ENCODE data around the gene LIX1L.
A peak's percentile ranks its signal among the peaks of the same experiment; 100 is the strongest.

Gene LIX1L

DNA sequence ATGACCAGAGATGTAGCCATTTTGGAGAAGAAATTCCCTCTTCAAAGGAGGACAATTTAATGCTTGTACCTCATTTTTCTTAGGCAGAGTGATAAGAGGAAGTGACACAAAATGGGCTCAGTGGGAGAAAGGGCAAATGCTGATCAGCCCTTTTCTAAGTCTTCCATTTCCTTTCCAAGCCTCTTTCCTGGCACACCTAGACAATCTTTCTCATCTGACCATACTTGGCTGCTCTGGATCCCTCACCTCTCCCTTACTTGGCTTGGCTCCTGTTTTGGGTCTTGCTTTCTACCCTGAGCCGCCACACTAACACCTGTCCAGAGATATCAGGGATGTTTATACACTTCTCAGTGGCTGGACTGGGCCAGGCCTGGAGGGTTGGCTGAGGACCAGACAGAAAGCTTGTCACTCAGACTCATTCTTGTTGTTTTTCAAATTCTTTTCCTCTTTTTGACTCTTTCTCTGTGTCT, 25.4 kb upstream of the LIX1L start:
- Histone ChIP-seq H3K4ac (ENCODE audit: low read depth, low read length) (no peak overlapping the region), H2AK5ac (ENCODE audit: low read length) (no peak overlapping the region), H4K12ac (ENCODE audit: low read depth, low read length) (no peak overlapping the region), H3K79me2 (ENCODE audit: control insufficient read depth, insufficient read depth, low read length, poor library complexity) (no peaks in the 10 kb centered on the region), H4K91ac (ENCODE audit: low read depth, low read length) (no peak overlapping the region), H3K18ac (ENCODE audit: low read length) (no peak overlapping the region), H4K8ac (ENCODE audit: low read depth, low read length) (no peak overlapping the region), H3K14ac (ENCODE audit: low read length) (no peak overlapping the region), H2BK120ac (ENCODE audit: insufficient read depth, low read length, poor library complexity) (no peak overlapping the region), H3K36me3 (ENCODE audit: control insufficient read depth in 1 of 2, insufficient read depth in 2 of 2, low read length in 2 of 2) (no peaks in the 10 kb centered on the region), H3K4me1 (ENCODE audit: control insufficient read depth in 1 of 2, insufficient read depth in 2 of 2, low read length in 2 of 2) (peaks cover 18 to 27% of the 10 kb centered on the region in 2 experiments), H2BK12ac (ENCODE audit: low read length) (no peak overlapping the region), H2AFZ (ENCODE audit: insufficient read depth, low read length, poor library complexity) (no peak overlapping the region), H3K9me3 (ENCODE audit: insufficient read depth, low read depth, low read length) (no peaks in the 10 kb centered on the region), H3K27me3 (ENCODE audit: insufficient read depth, low read length) (no peaks in the 10 kb centered on the region), H3K23ac (ENCODE audit: low read length) (no peak overlapping the region), H3K79me1 (ENCODE audit: low read length) (peaks cover 10% of the 10 kb centered on the region), H2BK5ac (ENCODE audit: low read depth, low read length, poor library complexity) (no peak overlapping the region), H3K27ac (ENCODE audit: low read depth, low read length) (no peak overlapping the region), H3K4me2 (ENCODE audit: low read length) (no peak overlapping the region), H3K4me3 (ENCODE audit: low read depth, low read length) (no peak overlapping the region), H3K9ac (ENCODE audit: low read length) (no peak overlapping the region)
- no CpG with 5 or more reads among the region's 1 CpG for WGBS (ENCODE audit: extremely low coverage, insufficient coverage, insufficient read length)
- DNase-seq = no peak

DNA sequence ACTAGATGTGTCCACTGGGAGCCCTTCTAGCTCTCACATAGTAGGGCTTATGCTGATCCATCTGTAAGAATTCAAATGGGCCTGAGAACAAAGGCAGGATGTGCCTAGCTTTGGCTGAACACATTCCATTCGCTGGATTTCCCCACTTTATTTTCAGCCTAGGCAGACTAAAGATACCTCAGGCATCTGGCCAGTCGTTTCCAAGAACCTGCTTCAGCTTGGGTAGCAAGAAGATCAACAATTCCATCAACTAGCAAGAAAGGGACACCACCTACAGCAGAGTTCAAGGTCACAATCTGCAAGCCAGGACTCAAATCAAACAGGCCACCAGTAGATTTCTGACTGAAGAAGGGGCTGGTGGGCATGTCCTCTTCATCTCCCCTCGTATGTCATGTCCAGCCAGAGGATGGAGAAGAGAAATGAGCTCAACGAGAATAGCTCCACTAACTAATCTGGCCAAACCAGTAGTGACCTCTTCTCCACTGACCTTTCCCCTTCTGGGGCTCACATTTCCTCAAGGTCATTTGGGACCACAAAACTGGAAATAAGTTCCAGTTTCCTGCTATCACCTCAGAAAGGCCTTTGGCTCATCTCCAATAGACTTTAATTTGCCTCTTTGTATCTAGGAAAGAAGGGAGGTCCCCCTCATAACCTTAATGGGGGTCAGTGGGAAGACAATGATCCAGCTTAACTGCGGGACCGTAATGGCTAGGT, 24.4 kb upstream of the LIX1L start:
- H4K91ac ChIP-seq (ENCODE audit: low read depth, low read length) = no peak overlapping the region
- no peak overlapping the region for H4K12ac ChIP-seq (ENCODE audit: low read depth, low read length)
- no peak overlapping the region for H3K14ac ChIP-seq (ENCODE audit: low read length)
- H4K8ac ChIP-seq (ENCODE audit: low read depth, low read length) = no peak overlapping the region
- no peak overlapping the region for H2BK5ac ChIP-seq (ENCODE audit: low read depth, low read length, poor library complexity)
- DNase-seq = no peak
- H3K4me1 ChIP-seq (ENCODE audit: control insufficient read depth in 1 of 2, insufficient read depth in 2 of 2, low read length in 2 of 2) = peaks cover 18 to 29% of the 10 kb centered on the region in 2 experiments
- H3K4me2 ChIP-seq (ENCODE audit: low read length) = no peak overlapping the region
- no peak overlapping the region for H2BK120ac ChIP-seq (ENCODE audit: insufficient read depth, low read length, poor library complexity)
- no peak overlapping the region for H3K18ac ChIP-seq (ENCODE audit: low read length)
- no peaks in the 10 kb centered on the region for H3K27me3 ChIP-seq (ENCODE audit: insufficient read depth, low read length)
- no CpG with 5 or more reads among the region's 6 CpGs for WGBS (ENCODE audit: extremely low coverage, insufficient coverage, insufficient read length)
- no peak overlapping the region for H3K4ac ChIP-seq (ENCODE audit: low read depth, low read length)
- no peak overlapping the region for H3K4me3 ChIP-seq (ENCODE audit: low read depth, low read length)
- no peaks in the 10 kb centered on the region for H3K79me2 ChIP-seq (ENCODE audit: control insufficient read depth, insufficient read depth, low read length, poor library complexity)
- no peak overlapping the region for H3K27ac ChIP-seq (ENCODE audit: low read depth, low read length)
- H2AFZ ChIP-seq (ENCODE audit: insufficient read depth, low read length, poor library complexity) = no peak overlapping the region
- H3K9ac ChIP-seq (ENCODE audit: low read length) = no peak overlapping the region
- H3K9me3 ChIP-seq (ENCODE audit: insufficient read depth, low read depth, low read length) = no peaks in the 10 kb centered on the region
- H2AK5ac ChIP-seq (ENCODE audit: low read length) = no peak overlapping the region
- peaks cover 10% of the 10 kb centered on the region for H3K79me1 ChIP-seq (ENCODE audit: low read length)
- H3K23ac ChIP-seq (ENCODE audit: low read length) = no peak overlapping the region
- no peak overlapping the region for H2BK12ac ChIP-seq (ENCODE audit: low read length)
- H3K36me3 ChIP-seq (ENCODE audit: control insufficient read depth in 1 of 2, insufficient read depth in 2 of 2, low read length in 2 of 2) = no peaks in the 10 kb centered on the region

DNA sequence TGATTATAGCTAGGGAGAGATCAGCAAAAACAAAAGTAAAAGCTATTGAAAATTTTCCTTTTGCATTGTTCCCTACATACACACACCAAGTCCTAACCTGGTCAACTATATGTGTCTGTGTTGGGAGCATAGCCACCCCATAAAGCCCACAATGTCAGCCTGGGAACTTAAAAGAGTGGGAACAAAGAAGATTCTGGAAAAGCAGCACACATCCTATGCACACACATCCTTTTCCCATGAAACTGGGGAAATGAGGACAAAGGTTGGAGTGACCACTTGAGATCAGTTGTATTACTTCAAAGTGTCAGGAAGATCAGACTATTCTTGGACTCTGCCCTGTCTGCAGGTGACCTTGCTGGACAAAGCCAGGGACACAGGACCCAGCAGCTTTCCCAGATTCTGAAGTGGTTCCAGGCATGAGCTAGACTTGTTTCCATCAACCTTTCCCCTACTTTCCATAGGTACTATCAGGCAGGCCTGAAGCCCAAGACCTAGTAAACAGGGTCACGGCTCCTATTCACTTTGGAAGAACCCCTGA, 22.7 kb upstream of the LIX1L start:
- Histone ChIP-seq H3K9ac (ENCODE audit: low read length) (no peak overlapping the region), H2AK5ac (ENCODE audit: low read length) (no peak overlapping the region), H3K23ac (ENCODE audit: low read length) (no peak overlapping the region), H3K9me3 (ENCODE audit: insufficient read depth, low read depth, low read length) (no peaks in the 10 kb centered on the region), H3K4ac (ENCODE audit: low read depth, low read length) (no peak overlapping the region), H3K4me2 (ENCODE audit: low read length) (no peak overlapping the region), H3K36me3 (ENCODE audit: control insufficient read depth in 1 of 2, insufficient read depth in 2 of 2, low read length in 2 of 2) (no peaks in the 10 kb centered on the region), H2BK12ac (ENCODE audit: low read length) (peak overlapping the region; percentile 62), H3K27me3 (ENCODE audit: insufficient read depth, low read length) (no peaks in the 10 kb centered on the region), H3K4me3 (ENCODE audit: low read depth, low read length) (no peak overlapping the region), H4K12ac (ENCODE audit: low read depth, low read length) (no peak overlapping the region), H3K79me2 (ENCODE audit: control insufficient read depth, insufficient read depth, low read length, poor library complexity) (no peaks in the 10 kb centered on the region), H3K14ac (ENCODE audit: low read length) (no peak overlapping the region), H2BK5ac (ENCODE audit: low read depth, low read length, poor library complexity) (no peak overlapping the region), H3K4me1 (ENCODE audit: control insufficient read depth in 1 of 2, insufficient read depth in 2 of 2, low read length in 2 of 2) (peaks cover 17 to 26% of the 10 kb centered on the region in 2 experiments), H4K8ac (ENCODE audit: low read depth, low read length) (no peak overlapping the region), H3K27ac (ENCODE audit: low read depth, low read length) (no peak overlapping the region), H3K18ac (ENCODE audit: low read length) (no peak overlapping the region), H4K91ac (ENCODE audit: low read depth, low read length) (peak overlapping the region; percentile 3), H3K79me1 (ENCODE audit: low read length) (peaks cover 9% of the 10 kb centered on the region), H2AFZ (ENCODE audit: insufficient read depth, low read length, poor library complexity) (no peak overlapping the region), H2BK120ac (ENCODE audit: insufficient read depth, low read length, poor library complexity) (peak overlapping the region; percentile 38)
- no CpG with 5 or more reads among the region's 1 CpG for WGBS (ENCODE audit: extremely low coverage, insufficient coverage, insufficient read length)
- no peak for DNase-seq

DNA sequence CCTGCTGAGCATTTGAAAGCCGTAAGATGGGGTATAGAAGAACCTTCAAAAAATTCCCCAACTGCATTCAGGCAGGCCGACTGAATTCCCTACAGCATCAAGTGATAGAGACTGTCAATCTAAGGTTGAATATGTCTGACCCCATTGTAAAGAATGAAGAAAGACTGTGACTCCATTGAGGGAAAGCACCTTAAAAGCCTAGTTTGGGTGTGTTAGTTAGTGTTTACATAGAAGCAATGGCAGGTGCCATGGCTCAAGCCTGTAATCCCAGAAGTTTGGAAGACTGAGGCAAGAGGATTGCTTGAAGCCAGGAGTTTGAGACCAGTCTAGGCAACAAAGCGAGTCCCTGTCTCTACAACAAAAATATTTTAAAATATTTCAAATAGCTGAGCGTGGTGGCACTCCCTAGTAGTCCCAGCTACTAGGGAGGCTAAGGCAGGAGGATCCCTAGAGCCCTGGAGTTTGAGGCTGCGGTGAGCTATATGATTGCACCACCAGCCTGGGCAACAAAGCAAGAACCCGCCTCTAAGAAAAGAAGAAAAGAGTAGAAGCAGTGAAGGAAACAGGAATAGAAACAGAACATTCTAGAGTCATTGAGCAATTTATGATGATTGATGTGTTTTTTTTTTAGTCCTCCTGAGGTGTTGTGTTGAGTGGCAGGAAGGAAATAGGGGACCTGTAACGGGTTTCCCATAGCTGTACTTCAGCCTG, 22.1 kb upstream of the LIX1L start:
- Histone ChIP-seq H2AK5ac (ENCODE audit: low read length) (no peak overlapping the region), H3K9ac (ENCODE audit: low read length) (no peak overlapping the region), H3K14ac (ENCODE audit: low read length) (no peak overlapping the region), H2BK5ac (ENCODE audit: low read depth, low read length, poor library complexity) (no peak overlapping the region), H3K4me1 (ENCODE audit: control insufficient read depth in 1 of 2, insufficient read depth in 2 of 2, low read length in 2 of 2) (peaks cover 11 to 19% of the 10 kb centered on the region in 2 experiments), H3K36me3 (ENCODE audit: control insufficient read depth in 1 of 2, insufficient read depth in 2 of 2, low read length in 2 of 2) (no peaks in the 10 kb centered on the region), H3K18ac (ENCODE audit: low read length) (no peak overlapping the region), H4K91ac (ENCODE audit: low read depth, low read length) (peak overlapping the region; percentile 48), H3K4me3 (ENCODE audit: low read depth, low read length) (no peak overlapping the region), H3K9me3 (ENCODE audit: insufficient read depth, low read depth, low read length) (no peaks in the 10 kb centered on the region), H2BK120ac (ENCODE audit: insufficient read depth, low read length, poor library complexity) (peak overlapping the region; percentile 68), H3K27ac (ENCODE audit: low read depth, low read length) (peak overlapping the region; percentile 40), H4K12ac (ENCODE audit: low read depth, low read length) (no peak overlapping the region), H3K79me2 (ENCODE audit: control insufficient read depth, insufficient read depth, low read length, poor library complexity) (no peaks in the 10 kb centered on the region), H2AFZ (ENCODE audit: insufficient read depth, low read length, poor library complexity) (no peak overlapping the region), H3K4ac (ENCODE audit: low read depth, low read length) (no peak overlapping the region), H3K23ac (ENCODE audit: low read length) (no peak overlapping the region), H4K8ac (ENCODE audit: low read depth, low read length) (no peak overlapping the region), H3K27me3 (ENCODE audit: insufficient read depth, low read length) (no peaks in the 10 kb centered on the region), H2BK12ac (ENCODE audit: low read length) (peak overlapping the region; percentile 23), H3K4me2 (ENCODE audit: low read length) (no peak overlapping the region), H3K79me1 (ENCODE audit: low read length) (peaks cover 4% of the 10 kb centered on the region)
- no CpG with 5 or more reads among the region's 7 CpGs for WGBS (ENCODE audit: extremely low coverage, insufficient coverage, insufficient read length)
- DNase-seq = no peak

All from trophoblast cell (in vitro differentiated cells and primary cell).